KMS-11 (cell line): Measurements from ENCODE around the gene GPC3.

Experiments used
- H2AFZ ChIP-seq: fragments of 200-600 bp; sonication (generic); 2 replicates; pipeline ENCODE4 v1.6.1; 2016; ENCODE audit warnings: antibody characterized with exemption, mixed run types, low read depth
- H3K27ac ChIP-seq: fragments of 200-600 bp; sonication (generic); 2 replicates; pipeline ENCODE4 v1.6.1; 2016; ENCODE audit warnings: mild to moderate bottlenecking, mixed run types
- H3K27me3 ChIP-seq: fragments of 200-600 bp; sonication (generic); 2 replicates; pipeline ENCODE4 v1.6.1; 2017; ENCODE audit warnings: mild to moderate bottlenecking, low read depth, mixed run types, moderate library complexity; ENCODE audit not compliant: insufficient read depth
- H3K36me3 ChIP-seq: fragments of 200-600 bp; sonication (generic); 2 replicates; pipeline ENCODE4 v1.6.1; 2017; ENCODE audit warnings: mild to moderate bottlenecking, mixed run types; ENCODE audit not compliant: insufficient read depth
- H3K4me1 ChIP-seq: fragments of 200-600 bp; sonication (generic); 2 replicates; pipeline ENCODE4 v1.6.1; 2016; ENCODE audit warnings: mild to moderate bottlenecking, low read depth, mixed run types; ENCODE audit not compliant: poor library complexity, severe bottlenecking
- H3K4me2 ChIP-seq: fragments of 200-600 bp; sonication (generic); 2 replicates; pipeline ENCODE4 v1.7.0; 2016; ENCODE audit warnings: mild to moderate bottlenecking, mixed run types
- H3K4me3 ChIP-seq: fragments of 200-600 bp; sonication (generic); IDR thresholded peaks from 2 replicates; pipeline ENCODE4 v1.6.1; 2017; ENCODE audit warnings: low read depth, low read length, mixed read lengths; ENCODE audit not compliant: insufficient read depth
- H3K79me2 ChIP-seq: fragments of 200-600 bp; sonication (generic); 2 replicates; pipeline ENCODE4 v1.6.1; 2016; ENCODE audit warnings: low read depth, mixed run types; ENCODE audit not compliant: insufficient read depth
- H3K9ac ChIP-seq: fragments of 200-600 bp; sonication (generic); 2 replicates; pipeline ENCODE4 v1.6.1; 2016; ENCODE audit warnings: mild to moderate bottlenecking, mixed run types
- H4K20me1 ChIP-seq: fragments of 200-600 bp; sonication (generic); 2 replicates; pipeline ENCODE4 v1.6.1; 2016; ENCODE audit warnings: mild to moderate bottlenecking, mixed run types; ENCODE audit not compliant: insufficient read depth
- CTCF ChIP-seq: fragments of 200-600 bp; sonication (generic); conservative IDR thresholded peaks from 2 replicates; pipeline ENCODE4 v1.6.1; 2017; ENCODE audit warnings: low read depth, mild to moderate bottlenecking, antibody characterized with exemption, low read length, moderate library complexity, mixed read lengths

GPC3 gene

GRCh38 chrX:133933316-133933715 is 52.1 kb downstream of the GPC3 start:
- TF ChIP-seq CTCF: no peak
- H3K27ac ChIP-seq: no peak overlapping the region
- no peaks in the 10 kb centered on the region for H4K20me1 ChIP-seq
- H3K79me2 ChIP-seq: no peaks in the 10 kb centered on the region
- no peaks in the 10 kb centered on the region for H3K27me3 ChIP-seq
- no peaks in the 10 kb centered on the region for H3K36me3 ChIP-seq
- no peak overlapping the region for H2AFZ ChIP-seq
- H3K4me1 ChIP-seq: no peaks in the 10 kb centered on the region
- H3K4me3 ChIP-seq: no peak overlapping the region
- H3K4me2 ChIP-seq: no peak overlapping the region
- no peak overlapping the region for H3K9ac ChIP-seq

- H3K4me3 ChIP-seq: no peak overlapping the region
- no peak overlapping the region for H2AFZ ChIP-seq
- H3K4me2 ChIP-seq: no peak overlapping the region
- no peak overlapping the region for H3K27ac ChIP-seq
- no peak for TF ChIP-seq CTCF
- H3K4me1 ChIP-seq: no peaks in the 10 kb centered on the region
- no peak overlapping the region for H3K9ac ChIP-seq
- no peaks in the 10 kb centered on the region for H3K79me2 ChIP-seq
- H3K27me3 ChIP-seq: no peaks in the 10 kb centered on the region
- no peaks in the 10 kb centered on the region for H3K36me3 ChIP-seq
- H4K20me1 ChIP-seq: no peaks in the 10 kb centered on the region
Measured at GRCh38 chrX:133929836-133930464, 55.4 kb downstream of the GPC3 start.

GRCh38 chrX:133928365-133928764 is 57.0 kb downstream of the GPC3 start:
- no peaks in the 10 kb centered on the region for H3K27me3 ChIP-seq

GRCh38 chrX:133926809-133927208 is 58.6 kb downstream of the GPC3 start:
- H3K79me2 ChIP-seq: no peaks in the 10 kb centered on the region
- no peak overlapping the region for H3K4me3 ChIP-seq
- no peak for TF ChIP-seq CTCF
- no peaks in the 10 kb centered on the region for H3K4me1 ChIP-seq
- no peak overlapping the region for H2AFZ ChIP-seq
- H3K27me3 ChIP-seq: no peaks in the 10 kb centered on the region
- no peaks in the 10 kb centered on the region for H4K20me1 ChIP-seq
- H3K9ac ChIP-seq: no peak overlapping the region
- H3K4me2 ChIP-seq: no peak overlapping the region
- no peak overlapping the region for H3K27ac ChIP-seq
- no peaks in the 10 kb centered on the region for H3K36me3 ChIP-seq

More at GRCh38 chrX:133928365-133928764, 57.0 kb downstream of the GPC3 start:
- Histone ChIP-seq H3K4me1 (no peaks in the 10 kb centered on the region), H3K36me3 (no peaks in the 10 kb centered on the region), H2AFZ (no peak overlapping the region), H3K4me2 (no peak overlapping the region), H3K79me2 (no peaks in the 10 kb centered on the region), H3K9ac (no peak overlapping the region), H3K27ac (no peak overlapping the region), H3K4me3 (no peak overlapping the region), H4K20me1 (no peaks in the 10 kb centered on the region)
- no peak for TF ChIP-seq CTCF
